Uterus (tissue), 2 donors: Measurements from ENCODE around the gene ZKSCAN2.
A peak's percentile ranks its signal among the peaks of the same experiment; 100 is the strongest.

ENCODE experiments used
- CTCF ChIP-seq, 4 experiments: fragments of 200-600 bp in 2 of 4; fragments of 450-650 bp in 2 of 4; sonication (generic) in 2 of 4; IDR thresholded peaks; one replicate each; pipeline ENCODE4 v1.5.1; 2016 to 2019; ENCODE audit warnings: antibody characterized with exemption in 4 of 4, mild to moderate bottlenecking in 2 of 4, moderate library complexity in 1 of 4
- POLR2A ChIP-seq, 2 donors: fragments of 450-650 bp; IDR thresholded peaks; one replicate each; pipeline ENCODE4 v1.6.1; 2016; ENCODE audit warnings: antibody characterized with exemption in 2 of 2, mild to moderate bottlenecking in 1 of 2, moderate library complexity in 1 of 2

GRCh38 chr16:25257956-25258860 is 563 bp upstream of the ZKSCAN2 start:
- TF ChIP-seq POLR2A (IDR thresholded peaks at IDR 0.05) (no peak), CTCF (IDR thresholded peaks at IDR 0.05) (peak in 1 of 4 experiments; percentile 13)
